CD4-positive, alpha-beta T cell treated with Interleukin-15 for 1 hour (primary cell): ENCODE data around the gene CPB2.

Experiments
- DNase-seq: peaks from one replicate; pipeline ENCODE4 v3.0.0-alpha.2; 2020

The CPB2 gene

GRCh38 chr13:46104868-46105267 is at the start of gene CPB2:
TSS of gene CPB2 (minus strand) at chr13:46105033. CDS start at chr13:46105009, 24 bp downstream.
- no peak for DNase-seq

GRCh38 chr13:46154136-46154801 is 49.4 kb upstream of the CPB2 start:
- DNase-seq = no peak

GRCh38 chr13:46152627-46153328 is 47.9 kb upstream of the CPB2 start:
- DNase-seq = no peak

- DNase-seq = no peak
Measured at GRCh38 chr13:46150134-46150693, 45.4 kb upstream of the CPB2 start.

GRCh38 chr13:46149272-46150133 is 44.7 kb upstream of the CPB2 start:
- DNase-seq = no peak

GRCh38 chr13:46146898-46147297 is 42.1 kb upstream of the CPB2 start:
- DNase-seq = no peak

GRCh38 chr13:46145950-46146349 is 41.1 kb upstream of the CPB2 start:
- no peak for DNase-seq

- no peak for DNase-seq
Measured at GRCh38 chr13:46145135-46145534, 40.3 kb upstream of the CPB2 start.

GRCh38 chr13:46143184-46143701 is 38.4 kb upstream of the CPB2 start:
- no peak for DNase-seq

GRCh38 chr13:46142776-46143175 is 37.9 kb upstream of the CPB2 start:
- no peak for DNase-seq

GRCh38 chr13:46140044-46140443 is 35.2 kb upstream of the CPB2 start:
- DNase-seq = no peak

- DNase-seq = no peak
Measured at GRCh38 chr13:46137627-46138317, 32.9 kb upstream of the CPB2 start.

- DNase-seq = no peak
Measured at GRCh38 chr13:46136688-46137087, 31.9 kb upstream of the CPB2 start.

GRCh38 chr13:46134961-46135522 is 30.2 kb upstream of the CPB2 start:
- DNase-seq = no peak

GRCh38 chr13:46134494-46134893 is 29.7 kb upstream of the CPB2 start:
- DNase-seq = no peak

GRCh38 chr13:46132109-46132508 is 27.3 kb upstream of the CPB2 start:
- DNase-seq = no peak

- no peak for DNase-seq
Measured at GRCh38 chr13:46131705-46132104, 26.9 kb upstream of the CPB2 start.

- DNase-seq = no peak
Measured at GRCh38 chr13:46129955-46130618, 25.3 kb upstream of the CPB2 start.

GRCh38 chr13:46129124-46129523 is 24.3 kb upstream of the CPB2 start:
- no peak for DNase-seq

GRCh38 chr13:46127358-46128023 is 22.7 kb upstream of the CPB2 start:
- DNase-seq = no peak
